Gastrocnemius medialis (tissue), 4 donors: ENCODE results near the gene MAGI1.

Experiments used
- POLR2A ChIP-seq, 2 donors: fragments of 450-650 bp; IDR thresholded peaks; one replicate each; pipeline ENCODE4 v1.6.1; 2017; ENCODE audit warnings: antibody characterized with exemption in 2 of 2, mild to moderate bottlenecking in 2 of 2, moderate library complexity in 2 of 2
- TF ChIP-seq, protein P1 (sequence below), 5 experiments: fragments of 450-650 bp in 3 of 5; fragments of 200-600 bp in 2 of 5; sonication (generic) in 2 of 5; IDR thresholded peaks in 4 of 5; conservative IDR thresholded peaks in 1 of 5; 1 replicate in 4 of 5; 2 replicates in 1 of 5; pipeline ENCODE4 v1.5.1; 2016 to 2019; ENCODE audit warnings: antibody characterized with exemption in 5 of 5, mild to moderate bottlenecking in 3 of 5, moderate library complexity in 3 of 5

DNA sequence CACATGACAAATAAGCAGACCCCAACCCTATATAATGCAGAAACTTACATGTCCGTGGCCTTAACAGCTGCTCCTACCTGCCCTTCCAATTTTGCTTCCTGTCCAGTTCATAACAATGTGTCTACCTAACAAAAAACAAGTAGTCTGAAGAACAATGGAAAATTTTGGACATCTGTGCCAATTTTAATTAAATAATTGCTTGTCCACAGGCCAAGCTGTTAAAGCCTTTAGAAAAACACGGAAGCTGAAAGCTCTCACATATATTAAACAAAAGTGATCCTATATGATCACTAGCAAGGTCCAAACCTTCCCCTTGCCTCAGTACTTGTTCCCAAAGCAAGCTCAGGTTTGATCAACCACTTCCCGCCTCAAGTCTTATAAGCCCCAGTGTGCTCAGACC lies 37.1 kb downstream of the MAGI1 start:
- TF ChIP-seq, protein P1, sequence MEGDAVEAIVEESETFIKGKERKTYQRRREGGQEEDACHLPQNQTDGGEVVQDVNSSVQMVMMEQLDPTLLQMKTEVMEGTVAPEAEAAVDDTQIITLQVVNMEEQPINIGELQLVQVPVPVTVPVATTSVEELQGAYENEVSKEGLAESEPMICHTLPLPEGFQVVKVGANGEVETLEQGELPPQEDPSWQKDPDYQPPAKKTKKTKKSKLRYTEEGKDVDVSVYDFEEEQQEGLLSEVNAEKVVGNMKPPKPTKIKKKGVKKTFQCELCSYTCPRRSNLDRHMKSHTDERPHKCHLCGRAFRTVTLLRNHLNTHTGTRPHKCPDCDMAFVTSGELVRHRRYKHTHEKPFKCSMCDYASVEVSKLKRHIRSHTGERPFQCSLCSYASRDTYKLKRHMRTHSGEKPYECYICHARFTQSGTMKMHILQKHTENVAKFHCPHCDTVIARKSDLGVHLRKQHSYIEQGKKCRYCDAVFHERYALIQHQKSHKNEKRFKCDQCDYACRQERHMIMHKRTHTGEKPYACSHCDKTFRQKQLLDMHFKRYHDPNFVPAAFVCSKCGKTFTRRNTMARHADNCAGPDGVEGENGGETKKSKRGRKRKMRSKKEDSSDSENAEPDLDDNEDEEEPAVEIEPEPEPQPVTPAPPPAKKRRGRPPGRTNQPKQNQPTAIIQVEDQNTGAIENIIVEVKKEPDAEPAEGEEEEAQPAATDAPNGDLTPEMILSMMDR (IDR thresholded peaks at IDR 0.05 in 4 of 5, conservative IDR thresholded peaks at IDR 0.05 in 1 of 5) = no peak
- TF ChIP-seq POLR2A (IDR thresholded peaks at IDR 0.05) = no peak
